ENCODE measurements around the gene CAMK2N1. TPM values are rescaled to one million over a fixed set of nuclear protein-coding genes. Genes with fewer than 3 reads are reported as not detected.
A peak's percentile ranks its signal among the peaks of the same experiment; 100 is the strongest.

CAMK2N1 gene
- total RNA-seq, 1 experiment from 2014 or later = 31.6 TPM

DNA sequence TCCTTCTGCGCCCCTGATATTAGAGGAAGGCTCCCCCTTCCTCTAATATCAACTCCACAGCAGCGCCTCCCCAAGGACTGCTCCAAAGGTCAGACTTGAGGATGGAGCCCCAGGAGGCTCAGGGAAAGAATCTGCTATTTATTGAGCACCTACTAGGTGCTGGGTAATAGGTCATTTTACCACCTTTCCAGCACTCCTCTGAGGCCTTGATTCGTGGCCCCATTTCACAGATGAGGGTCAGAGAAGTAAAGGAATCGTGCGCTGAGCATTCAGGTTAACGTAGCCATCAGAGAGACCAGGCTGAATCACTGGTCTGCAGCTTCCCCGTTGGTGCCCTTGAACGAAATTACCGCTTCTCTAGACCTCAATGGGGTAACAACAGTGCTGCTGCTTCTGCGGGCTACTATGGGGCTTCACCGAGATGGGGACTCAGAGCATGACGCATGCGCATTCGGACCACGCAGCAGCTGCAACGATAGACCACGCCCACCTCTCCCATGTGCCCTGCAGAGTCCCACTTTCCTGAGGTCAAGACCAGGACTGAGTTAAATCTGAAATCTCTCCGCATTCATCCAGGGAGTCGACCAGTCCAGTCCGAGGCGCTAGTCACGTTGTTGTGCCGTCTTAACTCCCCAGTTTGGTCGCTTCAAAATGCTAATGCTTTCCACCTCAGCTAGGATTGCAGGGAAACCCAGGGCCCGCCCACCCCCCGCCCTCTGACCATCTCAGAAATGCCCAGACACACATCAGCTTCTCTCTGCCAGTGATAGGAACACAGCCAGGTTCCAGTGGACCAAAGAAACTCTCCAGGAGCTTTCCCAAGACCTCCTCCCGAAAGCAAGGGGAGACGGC, 12.9 kb downstream of the CAMK2N1 start:
- no peaks in the 10 kb centered on the region for H3K27me3 ChIP-seq
- H3K9me3 ChIP-seq = no peaks in the 10 kb centered on the region
- H3K4me3 ChIP-seq = no peak overlapping the region
- no peak for DNase-seq
- H3K36me3 ChIP-seq = no peaks in the 10 kb centered on the region

DNA sequence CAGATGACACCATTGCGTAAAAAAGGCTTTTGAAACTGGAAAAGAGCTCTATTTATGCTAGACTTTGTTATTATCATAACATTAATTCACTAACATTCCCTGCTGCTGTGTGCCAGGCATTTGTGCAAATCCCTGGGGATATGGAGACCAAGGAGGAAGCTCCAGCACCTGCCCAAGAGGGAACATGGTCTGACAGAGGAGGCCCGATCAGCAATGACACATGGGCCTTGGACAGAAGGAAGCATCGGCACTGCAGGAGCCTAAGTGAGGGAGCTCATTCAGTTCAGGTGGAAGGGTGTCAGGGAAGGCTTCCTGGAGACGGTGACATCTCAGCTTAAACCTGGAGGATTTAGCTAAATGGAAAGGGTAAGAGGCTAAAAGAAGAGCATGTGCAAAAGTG, 13.9 kb downstream of the CAMK2N1 start:
- Histone ChIP-seq H3K4me3 (no peak overlapping the region), H3K27me3 (no peaks in the 10 kb centered on the region)
- no peak for DNase-seq

DNA sequence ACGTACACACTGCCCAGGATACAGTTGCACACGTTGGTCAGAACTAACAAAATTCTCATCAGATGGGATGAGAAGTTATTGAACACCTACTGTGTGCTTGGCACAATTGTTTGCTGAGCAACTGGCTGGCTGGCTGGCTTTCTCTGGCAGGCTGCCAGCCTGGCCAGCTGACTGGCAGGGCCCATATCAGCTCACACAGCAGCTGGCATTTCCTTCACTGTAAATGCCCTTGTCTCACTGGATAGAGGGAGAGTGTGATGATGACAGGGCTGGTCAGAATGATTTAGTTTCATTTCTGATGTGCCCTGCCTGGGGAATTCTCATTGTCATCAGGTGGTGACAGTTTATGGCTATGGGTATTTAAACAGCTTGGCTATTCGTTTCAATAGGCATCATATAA, 15.8 kb downstream of the CAMK2N1 start:
- Histone ChIP-seq H3K27me3 (no peaks in the 10 kb centered on the region), H3K4me3 (no peak overlapping the region), H3K9me3 (no peaks in the 10 kb centered on the region), H3K36me3 (no peaks in the 10 kb centered on the region)
- DNase-seq = no peak

More for the DNA sequence above, 13.9 kb downstream of the CAMK2N1 start:
- H3K9me3 ChIP-seq = no peaks in the 10 kb centered on the region
- no peaks in the 10 kb centered on the region for H3K36me3 ChIP-seq

DNA sequence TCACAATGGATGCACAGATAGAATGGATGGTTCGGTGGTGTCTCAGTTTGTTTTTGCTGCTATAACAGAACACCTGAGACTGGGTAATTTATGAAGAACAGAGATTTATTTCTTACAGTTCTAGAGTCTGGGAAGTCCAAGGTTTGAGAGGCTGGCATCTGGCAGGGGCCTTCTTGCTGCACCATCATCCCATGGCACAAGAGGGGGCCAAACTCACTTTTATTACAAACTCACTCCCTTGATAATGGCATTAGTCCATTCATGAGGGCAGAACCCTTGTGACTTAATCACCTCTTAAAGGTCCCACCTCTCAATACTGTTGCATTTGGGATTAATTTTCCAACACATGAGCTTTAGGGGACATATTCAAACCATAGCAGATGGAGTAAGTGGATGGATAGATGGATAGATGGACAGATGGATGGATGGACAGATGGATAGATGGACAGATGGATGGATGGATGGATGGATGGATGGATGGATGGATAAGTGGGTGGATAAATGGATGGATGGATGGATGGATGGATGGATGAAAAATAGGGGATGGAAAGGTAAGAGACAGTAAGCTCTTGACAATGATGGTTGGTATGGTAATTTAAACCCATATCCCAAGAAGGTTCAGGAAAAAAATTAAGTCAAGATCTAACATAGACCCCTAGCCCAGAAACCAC, 16.5 kb downstream of the CAMK2N1 start:
- Histone ChIP-seq H3K27me3 (no peaks in the 10 kb centered on the region; the same call in 1 of the 2 replicates), H3K9me3 (no peaks in the 10 kb centered on the region), H3K4me3 (no peak overlapping the region), H3K36me3 (no peaks in the 10 kb centered on the region)
- no peak for DNase-seq

DNA sequence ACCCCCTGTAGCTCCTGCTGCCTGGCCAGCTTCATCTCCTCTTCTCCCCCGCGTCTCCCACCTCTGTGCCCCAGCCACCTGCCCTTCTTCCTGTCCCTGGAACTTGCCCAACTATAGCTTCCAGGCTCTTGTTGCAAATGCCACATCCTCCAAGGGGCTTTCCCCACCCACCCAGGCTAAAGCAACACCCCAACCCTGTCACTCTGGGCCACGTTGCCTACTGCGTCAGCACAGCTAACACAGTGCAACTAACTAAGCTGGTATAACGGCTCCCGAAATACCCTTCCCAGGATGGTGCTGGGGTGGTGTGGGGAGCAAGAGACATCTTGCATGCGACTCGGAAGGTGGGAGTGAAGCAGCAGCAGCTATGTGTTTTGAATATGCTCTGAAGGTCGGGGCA, 19.7 kb downstream of the CAMK2N1 start:
- Histone ChIP-seq H3K9me3 (no peaks in the 10 kb centered on the region), H3K27me3 (no peaks in the 10 kb centered on the region; the same call in 1 of the 2 replicates), H3K36me3 (no peaks in the 10 kb centered on the region), H3K4me3 (no peak overlapping the region)
- DNase-seq = no peak

DNA sequence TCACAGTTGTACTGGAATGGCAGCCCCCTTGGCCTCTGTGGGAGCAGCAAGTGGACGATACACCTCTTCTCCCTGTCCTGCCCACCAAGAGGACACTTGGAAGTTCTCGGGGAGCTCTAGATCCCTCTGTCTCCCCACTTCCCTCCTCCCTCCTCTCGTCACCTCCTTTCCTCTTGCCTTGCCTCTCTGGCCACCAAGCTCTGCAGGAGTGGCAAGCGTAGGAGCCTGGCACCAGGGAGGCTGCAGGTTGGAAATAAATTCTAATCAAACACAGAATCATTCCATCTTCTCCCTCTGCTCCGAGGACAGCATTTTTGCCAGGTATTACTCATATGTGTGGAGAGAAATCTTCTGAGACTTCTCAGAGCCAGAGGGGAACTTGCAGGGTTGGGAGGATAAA, 20.8 kb downstream of the CAMK2N1 start:
- no peaks in the 10 kb centered on the region for H3K36me3 ChIP-seq
- no peaks in the 10 kb centered on the region; the same call in 1 of the 2 replicates for H3K27me3 ChIP-seq
- no peaks in the 10 kb centered on the region for H3K9me3 ChIP-seq
- no peak overlapping the region for H3K4me3 ChIP-seq
- no peak for DNase-seq

DNA sequence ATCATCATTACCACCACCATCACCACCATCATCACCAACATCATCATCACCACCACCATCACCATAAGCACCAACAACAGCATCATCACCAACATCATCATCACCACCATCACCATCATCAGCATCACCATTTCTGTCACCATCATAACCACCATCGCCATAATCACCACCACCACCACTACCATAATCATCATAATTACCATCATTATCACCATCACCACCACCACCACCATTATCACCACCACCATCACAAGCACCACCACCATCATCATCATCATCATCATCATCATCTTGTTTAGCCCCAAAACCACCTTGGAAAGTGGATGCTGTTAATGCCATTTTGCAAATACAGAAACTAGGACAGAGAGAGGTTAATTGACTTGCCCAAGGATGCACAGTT, 22.5 kb downstream of the CAMK2N1 start:
- Histone ChIP-seq H3K9me3 (no peaks in the 10 kb centered on the region), H3K4me3 (no peak overlapping the region), H3K27me3 (no peaks in the 10 kb centered on the region; the same call in none of the 2 replicates), H3K36me3 (no peaks in the 10 kb centered on the region)
- DNase-seq = no peak

DNA sequence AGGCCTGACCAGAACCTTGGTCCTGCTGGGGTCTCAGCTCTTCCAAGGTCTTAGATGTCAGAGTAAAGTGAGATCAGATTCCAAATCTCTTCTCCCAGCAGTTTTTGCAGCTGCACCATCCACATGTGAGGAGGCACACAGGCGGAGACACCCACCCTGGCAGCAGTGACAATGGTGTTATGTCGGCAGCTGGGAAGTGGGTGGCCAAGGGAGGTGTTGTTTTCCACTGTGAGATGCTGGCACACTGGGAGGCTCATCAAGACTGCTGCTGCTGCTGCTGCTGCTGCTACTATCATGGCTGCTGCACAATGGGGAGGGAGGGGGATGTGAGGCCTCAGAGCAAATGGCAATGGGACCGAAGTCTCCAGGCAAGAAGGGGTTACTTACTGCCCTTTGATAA, 23.6 kb downstream of the CAMK2N1 start:
- no peaks in the 10 kb centered on the region for H3K9me3 ChIP-seq
- no peaks in the 10 kb centered on the region for H3K36me3 ChIP-seq
- H3K27me3 ChIP-seq = no peaks in the 10 kb centered on the region; the same call in none of the 2 replicates
- H3K4me3 ChIP-seq = no peak overlapping the region
- DNase-seq = no peak

DNA sequence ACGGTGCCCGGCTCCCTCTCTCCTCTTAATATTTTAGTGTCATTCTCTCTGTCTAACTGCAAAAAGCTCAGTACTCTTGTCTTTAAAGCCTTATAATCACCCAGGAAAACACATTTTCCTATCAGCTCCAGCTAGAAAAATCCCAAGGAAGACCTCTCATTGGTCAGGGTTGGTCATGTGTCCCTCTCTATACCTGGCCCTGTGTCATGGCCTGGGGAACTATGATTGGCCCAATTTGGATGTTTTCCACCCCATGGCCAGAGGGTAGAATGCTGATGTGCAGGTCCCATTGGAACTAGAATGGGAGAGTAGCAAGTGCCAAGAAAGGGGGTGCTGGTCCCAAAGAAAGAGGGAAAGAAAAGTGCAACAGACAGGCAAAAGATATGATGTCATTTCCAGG, 27.3 kb downstream of the CAMK2N1 start:
- DNase-seq = no peak

DNA sequence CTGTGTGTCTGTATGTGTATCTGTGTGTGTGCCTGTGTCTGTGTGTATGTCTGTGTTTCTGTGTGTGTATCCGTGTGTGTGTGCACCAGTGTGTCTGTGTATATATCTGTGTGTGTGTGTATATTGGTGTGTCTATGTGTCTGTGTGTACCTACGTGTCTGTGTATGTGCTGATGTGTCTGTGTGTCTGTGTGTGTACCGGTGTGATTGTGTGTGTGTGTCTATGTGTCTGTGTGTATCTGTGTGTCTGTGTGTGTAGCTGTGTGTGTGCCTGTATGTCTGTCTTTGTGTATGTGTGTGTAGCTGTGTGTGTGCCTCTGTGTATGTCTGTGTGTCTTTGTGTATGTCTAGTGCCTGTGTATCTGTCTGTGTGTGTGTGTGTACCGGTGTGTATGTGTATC, 32.0 kb downstream of the CAMK2N1 start:
- no peak overlapping the region for H3K4me3 ChIP-seq
- no peaks in the 10 kb centered on the region for H3K9me3 ChIP-seq
- H3K36me3 ChIP-seq = no peaks in the 10 kb centered on the region
- no peak for DNase-seq
- H3K27me3 ChIP-seq = no peaks in the 10 kb centered on the region

More for the DNA sequence above, 27.3 kb downstream of the CAMK2N1 start:
- no peaks in the 10 kb centered on the region for H3K36me3 ChIP-seq
- H3K4me3 ChIP-seq = no peak overlapping the region
- no peaks in the 10 kb centered on the region for H3K9me3 ChIP-seq
- no peaks in the 10 kb centered on the region; the same call in 1 of the 2 replicates for H3K27me3 ChIP-seq

DNA sequence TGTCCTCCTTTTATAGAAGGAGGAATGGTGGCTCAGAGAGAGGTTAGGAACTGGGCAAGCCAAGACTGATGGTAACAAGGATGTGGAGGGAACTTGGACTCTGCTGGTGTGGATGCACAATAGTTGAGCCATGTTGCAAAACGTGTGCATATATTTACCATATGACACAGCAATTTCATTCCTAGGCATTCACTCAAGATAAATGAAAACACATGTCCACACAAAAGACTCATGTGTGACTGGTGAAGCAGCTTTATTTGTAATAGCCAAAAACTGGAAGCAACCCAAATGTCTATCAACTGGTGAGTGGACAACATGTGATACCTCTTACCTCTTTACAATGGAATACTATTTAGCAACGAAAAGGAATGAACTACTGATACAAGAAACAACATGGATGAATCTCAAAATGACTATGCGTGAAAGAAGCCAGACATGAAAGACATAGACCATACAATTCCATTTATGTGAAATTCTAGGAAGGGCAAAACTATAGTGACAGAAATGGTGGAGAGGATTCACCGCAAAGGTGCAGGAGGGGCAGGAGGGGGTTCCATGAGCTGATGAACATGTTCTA, 36.2 kb downstream of the CAMK2N1 start:
- Histone ChIP-seq H3K9me3 (no peaks in the 10 kb centered on the region), H3K27me3 (no peaks in the 10 kb centered on the region), H3K36me3 (no peaks in the 10 kb centered on the region), H3K4me3 (no peak overlapping the region)
- DNase-seq = peak; percentile 10

DNA sequence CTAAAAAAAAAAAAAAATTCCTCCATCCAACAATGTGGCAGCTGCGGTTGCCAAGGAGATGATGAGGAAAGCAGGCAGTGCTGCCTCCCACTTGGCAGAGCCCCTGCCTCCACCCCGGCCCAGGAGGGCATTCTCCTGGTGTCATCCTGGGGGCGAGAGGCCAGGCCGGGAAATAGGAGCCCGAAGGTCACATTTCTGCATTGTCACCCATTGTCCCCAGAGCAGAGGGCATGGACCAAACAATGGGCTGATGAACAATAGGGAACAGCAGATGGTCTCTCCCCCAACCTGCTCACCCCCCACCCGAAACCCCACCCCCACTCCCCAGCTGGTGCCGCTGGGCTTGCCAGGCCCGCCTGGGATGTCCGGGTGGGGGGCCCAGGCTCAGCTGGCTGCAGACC, 37.3 kb downstream of the CAMK2N1 start:
- DNase-seq = no peak
- Histone ChIP-seq H3K4me3 (no peak overlapping the region), H3K36me3 (no peaks in the 10 kb centered on the region), H3K27me3 (no peaks in the 10 kb centered on the region), H3K9me3 (no peaks in the 10 kb centered on the region)

DNA sequence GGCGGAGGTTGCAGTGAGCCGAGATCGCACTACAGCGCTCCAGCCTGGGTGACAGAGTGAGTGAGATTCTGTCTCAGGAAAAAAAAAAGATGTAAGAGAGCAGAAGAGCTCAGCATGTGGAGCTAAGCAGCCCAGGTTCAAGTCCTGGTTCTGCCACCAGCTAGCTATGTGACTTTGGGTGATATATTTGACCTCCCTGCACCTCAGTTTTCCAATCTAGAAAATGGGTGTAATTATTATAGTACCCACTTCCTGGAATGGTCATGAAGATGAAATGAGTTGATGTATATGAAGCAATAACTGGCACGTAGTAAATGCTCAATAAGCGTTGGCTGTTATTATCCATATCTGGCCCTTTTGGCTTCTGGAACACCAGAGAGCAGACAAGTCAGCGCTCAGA, 38.2 kb downstream of the CAMK2N1 start:
- no peaks in the 10 kb centered on the region for H3K36me3 ChIP-seq
- no peak overlapping the region for H3K4me3 ChIP-seq
- H3K9me3 ChIP-seq = no peaks in the 10 kb centered on the region
- H3K27me3 ChIP-seq = no peaks in the 10 kb centered on the region
- DNase-seq = no peak

DNA sequence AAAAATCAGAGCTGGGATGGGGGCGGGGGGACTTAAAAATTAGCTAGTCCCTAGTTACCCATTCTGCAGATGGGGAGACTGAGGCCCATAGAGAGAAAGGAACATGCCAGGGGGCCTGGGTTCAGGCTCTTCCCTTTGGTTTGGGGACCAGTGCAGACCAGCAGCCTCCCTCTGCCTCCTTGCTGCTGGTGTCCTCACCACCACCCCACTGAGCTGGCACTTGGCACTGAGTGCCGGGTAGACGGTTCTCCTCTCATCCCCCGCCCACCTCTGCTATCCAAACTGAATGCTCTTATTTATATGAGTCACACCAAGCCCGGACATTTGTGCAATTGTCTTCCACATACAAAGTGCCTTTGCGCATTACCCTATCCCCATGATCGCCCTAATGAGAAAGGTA, 39.2 kb downstream of the CAMK2N1 start:
- DNase-seq = peak; percentile 83

DNA sequence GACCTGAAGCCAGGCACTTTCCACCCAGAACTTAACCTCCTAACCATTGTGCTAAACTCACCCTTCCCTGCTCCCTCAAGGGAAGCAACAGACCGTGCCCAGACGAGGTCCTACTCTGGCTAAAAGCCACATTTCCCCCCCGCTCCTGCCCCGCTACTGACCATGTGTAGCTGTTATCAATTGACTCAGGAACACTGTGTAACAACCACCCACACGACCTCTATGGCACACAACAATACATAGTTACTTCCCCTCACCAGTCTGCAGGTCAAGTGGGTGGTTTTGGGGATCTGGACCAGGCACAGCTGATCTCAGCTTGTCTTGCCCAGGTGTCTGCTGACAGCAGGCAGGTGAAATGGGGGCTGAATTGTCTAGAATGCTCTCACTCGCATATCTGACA, 40.1 kb downstream of the CAMK2N1 start:
- Histone ChIP-seq H3K27me3 (no peaks in the 10 kb centered on the region), H3K9me3 (no peaks in the 10 kb centered on the region), H3K4me3 (no peak overlapping the region), H3K36me3 (no peaks in the 10 kb centered on the region)
- DNase-seq = no peak

More for the DNA sequence above, 39.2 kb downstream of the CAMK2N1 start:
- H3K36me3 ChIP-seq = no peaks in the 10 kb centered on the region
- H3K9me3 ChIP-seq = no peaks in the 10 kb centered on the region
- H3K4me3 ChIP-seq = no peak overlapping the region
- H3K27me3 ChIP-seq = no peaks in the 10 kb centered on the region

DNA sequence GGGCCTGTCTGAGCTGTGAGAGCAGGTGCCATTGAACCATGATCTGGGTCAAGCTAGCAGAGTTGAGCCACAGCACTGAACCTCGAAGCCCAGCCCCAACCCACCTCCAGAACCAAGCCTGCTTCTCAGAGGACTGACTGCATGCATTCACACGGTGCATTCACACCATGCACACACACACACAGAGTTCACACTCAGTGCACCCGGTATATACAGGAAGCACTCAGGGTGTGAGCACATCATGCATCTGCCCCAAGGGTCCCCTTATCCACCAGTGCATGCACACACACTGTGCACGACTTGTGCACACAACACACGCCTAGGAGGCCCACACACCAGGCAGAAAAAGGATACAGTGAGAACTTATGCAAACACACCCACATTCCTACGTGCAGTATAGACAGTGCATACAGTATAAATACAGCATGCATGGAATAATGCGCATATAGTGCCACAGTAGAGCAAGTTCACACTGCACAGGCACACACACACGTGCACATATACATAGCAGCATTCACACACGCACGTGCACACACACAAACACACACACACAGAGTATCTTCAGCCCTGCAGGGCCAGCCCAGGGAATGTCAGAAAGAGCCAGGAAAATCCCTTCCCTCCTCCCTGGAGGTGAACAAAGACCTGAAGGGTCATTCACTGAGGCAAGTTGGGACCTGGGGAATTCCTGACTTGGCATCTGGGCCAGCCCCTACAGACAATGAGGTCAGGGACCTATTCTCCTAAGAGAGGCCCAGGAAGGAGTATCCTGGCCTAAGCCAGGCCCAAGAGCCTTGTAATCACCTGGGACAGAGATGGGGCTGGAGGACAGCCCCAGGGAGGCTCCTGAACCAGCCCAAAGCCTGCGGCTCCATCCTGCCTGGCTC, 42.1 kb downstream of the CAMK2N1 start:
- Histone ChIP-seq H3K36me3 (no peaks in the 10 kb centered on the region), H3K27me3 (no peaks in the 10 kb centered on the region), H3K4me3 (no peak overlapping the region), H3K9me3 (no peaks in the 10 kb centered on the region)
- DNase-seq = no peak

All from MG63 (cell line).